HCT116 (cell line): ENCODE measurements around the gene KLHDC3. TPM values are rescaled to one million over a fixed set of nuclear protein-coding genes. Genes with fewer than 3 reads are reported as not detected.

ENCODE experiments used
- ATAC-seq: fragments of 200-7000 bp; cut with Tn5 transposase; 2 replicates; pipeline ENCODE4 v1.9.1; 2020; ENCODE audit warnings: mild to moderate bottlenecking, moderate library complexity
- BruUV-seq: library from RNA; stranded (reverse); fragments of 400-500 nt; replicated peaks from 2 replicates; lab custom pipeline; 2021; lab: Mats Ljungman, UMichigan
- CTCF ChIA-PET: fragments of 300-600 bp; sonication (Branson Sonifier 250); formaldehyde crosslinking; loops from one replicate; lab custom pipeline; 2021; ENCODE audit warnings: antibody characterized with exemption; lab: Charles Lee
- POLR2A ChIA-PET: fragments of 300-600, 350-600 bp; sonication (Branson Sonifier 250); formaldehyde crosslinking; loops from one replicate; lab custom pipeline; 2021; ENCODE audit warnings: antibody characterized with exemption; lab: Charles Lee
- RAD21 ChIA-PET, 2 experiments: fragments of 300-600 bp; sonication (Branson Sonifier 250); formaldehyde crosslinking; loops; one replicate each; lab custom pipeline; 2023; ENCODE audit warnings: low total read pairs in 2 of 2; ENCODE audit not compliant: uncharacterized antibody in 2 of 2, unreplicated experiment in 2 of 2, low non-redundant PET in 1 of 2; lab: Charles Lee
- DNase-seq: peaks from one replicate; pipeline ENCODE4 v3.0.0-alpha.2; 2010; ENCODE audit warnings: low read depth, low spot score
- H2AFZ ChIP-seq: fragments of 200-600 bp; shearing (Covaris generic), sonication (generic); 2 replicates; pipeline ENCODE4 v1.6.1; 2017; ENCODE audit warnings: low read depth, mixed run types, mixed read lengths, antibody characterized with exemption, low read length; ENCODE audit not compliant: poor library complexity, severe bottlenecking
- H3K27ac ChIP-seq: 2 replicates; pipeline ENCODE4 v1.5.1; 2012; ENCODE audit warnings: low read depth, low read length
- H3K27me3 ChIP-seq: fragments of 200-600 bp; sonication (generic); 2 replicates; pipeline ENCODE4 v1.6.1; 2016; ENCODE audit warnings: mixed run types, low read length, mixed read lengths; ENCODE audit not compliant: insufficient read depth
- H3K36me3 ChIP-seq, 2 experiments: fragments of 200-500 bp in 1 of 2; fragments of 200-600 bp in 1 of 2; sonication (Bioruptor generic) in 1 of 2; sonication (generic) in 1 of 2; 2 replicates each; pipeline versions ENCODE4 v1.5.1 to v1.6.1; 2014 to 2016; ENCODE audit warnings: low read length in 2 of 2, inconsistent platforms in 1 of 2, mixed read lengths in 1 of 2, mixed run types in 1 of 2; ENCODE audit not compliant: insufficient read depth in 2 of 2, control insufficient read depth in 1 of 2
- H3K4me1 ChIP-seq, 2 experiments: fragments of 200-600 bp in 1 of 2; sonication (generic) in 1 of 2; 2 replicates each; pipeline versions ENCODE4 v1.5.1 to v1.6.1; 2012 to 2017; ENCODE audit warnings: low read length in 2 of 2, inconsistent platforms in 1 of 2, mild to moderate bottlenecking in 1 of 2, mixed read lengths in 1 of 2, mixed run types in 1 of 2, moderate library complexity in 1 of 2; ENCODE audit not compliant: insufficient read depth in 2 of 2, control insufficient read depth in 1 of 2
- H3K4me2 ChIP-seq: fragments of 200-600 bp; sonication (generic); 2 replicates; pipeline ENCODE4 v1.6.1; 2017; ENCODE audit warnings: mixed run types, low read length, mixed read lengths
- H3K4me3 ChIP-seq, 2 experiments: fragments of 200-600 bp in 1 of 2; sonication (generic) in 1 of 2; replicated peaks in 1 of 2; 2 replicates each; pipeline ENCODE4 v1.5.1; 2011 to 2016; ENCODE audit warnings: low read length in 2 of 2, control low read depth in 1 of 2, low read depth in 1 of 2, mild to moderate bottlenecking in 1 of 2, mixed read lengths in 1 of 2, mixed run types in 1 of 2
- H3K79me2 ChIP-seq: fragments of 200-600 bp; sonication (generic); 2 replicates; pipeline ENCODE4 v1.6.1; 2017; ENCODE audit warnings: mild to moderate bottlenecking, mixed run types, low read length, moderate library complexity, mixed read lengths; ENCODE audit not compliant: insufficient read depth
- H3K9ac ChIP-seq: fragments of 200-600 bp; sonication (generic); 2 replicates; pipeline ENCODE4 v1.6.1; 2016; ENCODE audit warnings: low read length, mixed read lengths
- H3K9me2 ChIP-seq: fragments of 200-600 bp; sonication (generic), shearing (Covaris generic); 2 replicates; pipeline ENCODE4 v1.6.1; 2017; ENCODE audit warnings: mixed run types, mild to moderate bottlenecking, moderate library complexity; ENCODE audit not compliant: insufficient read depth
- H3K9me3 ChIP-seq, 2 experiments: fragments of 200-500 bp in 1 of 2; fragments of 200-600 bp in 1 of 2; sonication (Bioruptor generic) in 1 of 2; sonication (generic) in 1 of 2; 2 replicates each; pipeline ENCODE4 v1.6.1; 2014 to 2017; ENCODE audit warnings: low read length in 2 of 2, mixed read lengths in 2 of 2, inconsistent platforms in 1 of 2, low read depth in 1 of 2, mild to moderate bottlenecking in 1 of 2, mixed run types in 1 of 2, moderate library complexity in 1 of 2; ENCODE audit not compliant: control insufficient read depth in 1 of 2, insufficient read depth in 1 of 2
- H4K20me1 ChIP-seq: fragments of 200-600 bp; sonication (generic), shearing (Covaris generic); 2 replicates; pipeline ENCODE4 v1.6.1; 2017; ENCODE audit warnings: mixed run types, mild to moderate bottlenecking, moderate library complexity; ENCODE audit not compliant: insufficient read depth
- CBX3 ChIP-seq: IDR thresholded peaks from 2 replicates; pipeline ENCODE4 v1.6.1; 2012; ENCODE audit warnings: low read depth
- CEBPB ChIP-seq: IDR thresholded peaks from 2 replicates; pipeline ENCODE4 v1.6.1; 2012; ENCODE audit warnings: low read depth
- EGR1 ChIP-seq: IDR thresholded peaks from 2 replicates; pipeline ENCODE4 v1.6.1; 2012; ENCODE audit warnings: low read depth
- ELF1 ChIP-seq: IDR thresholded peaks from 2 replicates; pipeline ENCODE4 v1.6.1; 2012; ENCODE audit warnings: low read depth, borderline replicate concordance
- EZH2 ChIP-seq: fragments of 200-600 bp; sonication (generic); IDR thresholded peaks from 2 replicates; pipeline ENCODE4 v1.6.1; 2017; ENCODE audit warnings: antibody characterized with exemption, mixed run types
- EZH2phosphoT487 ChIP-seq: fragments of 200-600 bp; IDR thresholded peaks from 2 replicates; pipeline ENCODE4 v1.6.1; 2018; ENCODE audit warnings: antibody characterized with exemption, borderline replicate concordance
- FOSL1 ChIP-seq: IDR thresholded peaks from 2 replicates; pipeline ENCODE4 v1.6.1; 2012; ENCODE audit warnings: low read depth
- JUND ChIP-seq: IDR thresholded peaks from 2 replicates; pipeline ENCODE4 v1.6.1; 2012
- MAX ChIP-seq: IDR thresholded peaks from 2 replicates; pipeline ENCODE4 v1.6.1; 2012
- POLR2A ChIP-seq: IDR thresholded peaks from 2 replicates; pipeline ENCODE4 v1.7.0; 2011; ENCODE audit warnings: borderline replicate concordance; ENCODE audit not compliant: insufficient read depth, insufficient read length; ENCODE audit errors: extremely low read depth
- POLR2AphosphoS5 ChIP-seq: IDR thresholded peaks from 2 replicates; pipeline ENCODE4 v1.6.1; 2011; ENCODE audit warnings: mild to moderate bottlenecking, low read depth, low read length, moderate library complexity
- RAD21 ChIP-seq: IDR thresholded peaks from 2 replicates; pipeline ENCODE4 v1.6.1; 2012; ENCODE audit warnings: low read depth, mild to moderate bottlenecking
- REST ChIP-seq: IDR thresholded peaks from 2 replicates; pipeline ENCODE4 v1.6.1; 2012; ENCODE audit warnings: low read depth
- SIN3A ChIP-seq: IDR thresholded peaks from 2 replicates; pipeline ENCODE4 v1.6.1; 2012; ENCODE audit warnings: low read depth
- SRF ChIP-seq: IDR thresholded peaks from 2 replicates; pipeline ENCODE4 v1.6.1; 2012; ENCODE audit warnings: low read depth
- TCF7L2 ChIP-seq: IDR thresholded peaks from 2 replicates; pipeline ENCODE4 v1.7.0; 2011; ENCODE audit warnings: borderline replicate concordance, inconsistent platforms; ENCODE audit not compliant: insufficient read depth, insufficient read length; ENCODE audit errors: extremely low read depth
- YY1 ChIP-seq: IDR thresholded peaks from 2 replicates; pipeline ENCODE4 v1.6.1; 2011; ENCODE audit warnings: low read length, low read depth, moderate library complexity, mild to moderate bottlenecking; ENCODE audit not compliant: insufficient replicate concordance; ENCODE audit errors: extremely low read depth
- ZBTB33 ChIP-seq: IDR thresholded peaks from 2 replicates; pipeline ENCODE4 v1.6.1; 2011; ENCODE audit warnings: mild to moderate bottlenecking, low read length, moderate library complexity; ENCODE audit not compliant: insufficient replicate concordance; ENCODE audit errors: extremely low read depth
- ZFX ChIP-seq: fragments of 450-650 bp; IDR thresholded peaks from 2 replicates; pipeline ENCODE4 v1.6.1; 2017
- ZNF274 ChIP-seq: fragments of 200-500 bp; sonication (Bioruptor generic); IDR thresholded peaks from 2 replicates; pipeline ENCODE4 v1.6.1; 2014; ENCODE audit warnings: mild to moderate bottlenecking, low read depth, low read length, inconsistent platforms
- intact Hi-C: fragments of 100-400 bp; cut with micrococcal nuclease; formaldehyde crosslinking; loops from 2 replicates; pipeline ENCODE4 v1.10.0; 2022
- total RNA-seq: library from RNA; stranded (reverse); gene quantifications from one replicate; pipeline ENCODE4 v1.2.1, GENCODE V29; 2021; ENCODE audit not compliant: unreplicated experiment

KLHDC3 gene
- total RNA-seq, 1 experiment from 2014 or later, result 67.2 TPM

- ChIA-PET CTCF (no interaction called here), RAD21 (no interaction called here), POLR2A (no interaction called here)
- Histone ChIP-seq H3K27ac (no peak overlapping the region), H3K36me3 (peaks cover 0 to 14% of the 10 kb centered on the region in 2 experiments; a peak in 2 of 4 replicates), H3K9me3 (no peaks in the 10 kb centered on the region), H3K9ac (no peak overlapping the region), H3K4me3 (no peak overlapping the region), H3K27me3 (no peaks in the 10 kb centered on the region), H3K4me2 (no peak overlapping the region), H3K4me1 (no peaks in the 10 kb centered on the region), H4K20me1 (no peaks in the 10 kb centered on the region), H3K79me2 (no peaks in the 10 kb centered on the region), H3K9me2 (no peaks in the 10 kb centered on the region), H2AFZ (no peak overlapping the region)
- BruUV-seq, result no TSS peak
- intact Hi-C loops, result no loop called here
- TF ChIP-seq TCF7L2 (no peak), MAX (no peak), SRF (no peak), ZFX (no peak), CEBPB (no peak), ZBTB33 (no peak), ZNF274 (no peak), FOSL1 (no peak), CBX3 (no peak), ELF1 (no peak), EZH2 (no peak), POLR2A (no peak), RAD21 (no peak), YY1 (no peak), REST (no peak), EZH2phosphoT487 (no peak), SIN3A (no peak), EGR1 (no peak), POLR2AphosphoS5 (no peak), JUND (no peak)
- DNase-seq (no peak), ATAC-seq (no peak)
These were observed 29.3 kb downstream of the KLHDC3 start for GRCh38 chr6:43043310-43043709.
